BE2C (cell line): ENCODE results near the gene AGAP3.

ENCODE experiments used
- DNase-seq: peaks from one replicate; pipeline ENCODE4 v3.0.0-alpha.2; 2020
- H3K27me3 ChIP-seq: fragments of 250-450 bp; sonication (Bioruptor Pico); 2 replicates; pipeline ENCODE4 v1.5.1; 2020; ENCODE audit warnings: mild to moderate bottlenecking
- H3K36me3 ChIP-seq: fragments of 250-450 bp; sonication (Bioruptor Pico); 2 replicates; pipeline ENCODE4 v1.5.1; 2020; ENCODE audit warnings: mild to moderate bottlenecking
- H3K4me1 ChIP-seq: fragments of 250-450 bp; sonication (Bioruptor Pico); 2 replicates; pipeline ENCODE4 v1.5.1; 2020
- H3K4me3 ChIP-seq: 2 replicates; pipeline ENCODE4 v1.5.1; 2011; ENCODE audit warnings: low read depth, low read length
- H3K9me3 ChIP-seq: fragments of 250-450 bp; sonication (Bioruptor Pico); 2 replicates; pipeline ENCODE4 v1.5.1; 2020
- CTCF ChIP-seq: IDR thresholded peaks from 2 replicates; pipeline ENCODE4 v1.5.1; 2012; ENCODE audit warnings: mild to moderate bottlenecking, low read depth, low read length

Gene AGAP3

DNA sequence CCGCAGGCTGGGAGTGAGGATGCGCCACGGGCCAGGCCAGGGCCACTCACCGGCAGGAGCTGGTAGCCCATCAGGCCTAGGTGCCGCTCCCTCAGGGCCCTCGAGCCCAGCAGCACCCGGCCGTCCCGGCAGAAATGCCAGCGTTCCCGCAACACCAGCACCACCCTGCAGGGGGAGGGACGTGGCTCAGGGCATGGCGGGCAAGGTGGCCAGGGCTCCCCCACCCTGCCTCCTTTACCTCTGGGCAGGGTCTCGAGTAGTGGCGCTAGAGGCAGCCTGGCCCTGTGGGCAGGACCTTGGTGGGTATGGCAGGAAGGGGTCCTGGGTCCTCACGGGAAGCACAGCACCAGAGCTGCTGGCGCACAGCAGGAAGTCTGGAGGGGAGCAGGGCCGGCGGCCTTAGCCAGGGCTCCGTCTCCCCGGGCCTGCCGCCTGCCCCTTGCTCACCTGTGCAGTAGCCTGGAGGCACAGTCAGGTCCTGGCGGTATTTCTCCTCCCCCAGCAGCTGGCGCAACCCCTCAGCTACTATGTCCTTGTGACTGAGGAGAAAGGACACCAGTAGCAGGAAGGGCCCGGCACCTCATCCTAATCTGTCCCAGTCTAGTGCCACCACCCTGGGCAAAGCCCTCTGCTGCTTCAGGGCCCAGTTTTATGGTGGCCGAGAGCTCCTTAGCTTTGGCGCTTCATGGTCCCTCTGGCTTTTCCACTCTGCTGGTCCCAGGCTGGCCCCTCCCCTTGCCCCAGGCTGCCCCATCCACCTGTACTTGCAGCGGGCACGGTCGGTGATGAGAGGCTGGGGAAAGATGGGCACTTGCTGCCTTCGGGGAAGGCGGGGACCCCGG is 9.2 kb upstream of the AGAP3 start:
- peak; percentile 76 for DNase-seq
- Histone ChIP-seq H3K27me3 (no peaks in the 10 kb centered on the region), H3K4me1 (peaks cover 32% of the 10 kb centered on the region), H3K36me3 (peaks cover 47% of the 10 kb centered on the region), H3K9me3 (no peaks in the 10 kb centered on the region), H3K4me3 (no peak overlapping the region)
- TF ChIP-seq CTCF = peak; percentile 51

DNA sequence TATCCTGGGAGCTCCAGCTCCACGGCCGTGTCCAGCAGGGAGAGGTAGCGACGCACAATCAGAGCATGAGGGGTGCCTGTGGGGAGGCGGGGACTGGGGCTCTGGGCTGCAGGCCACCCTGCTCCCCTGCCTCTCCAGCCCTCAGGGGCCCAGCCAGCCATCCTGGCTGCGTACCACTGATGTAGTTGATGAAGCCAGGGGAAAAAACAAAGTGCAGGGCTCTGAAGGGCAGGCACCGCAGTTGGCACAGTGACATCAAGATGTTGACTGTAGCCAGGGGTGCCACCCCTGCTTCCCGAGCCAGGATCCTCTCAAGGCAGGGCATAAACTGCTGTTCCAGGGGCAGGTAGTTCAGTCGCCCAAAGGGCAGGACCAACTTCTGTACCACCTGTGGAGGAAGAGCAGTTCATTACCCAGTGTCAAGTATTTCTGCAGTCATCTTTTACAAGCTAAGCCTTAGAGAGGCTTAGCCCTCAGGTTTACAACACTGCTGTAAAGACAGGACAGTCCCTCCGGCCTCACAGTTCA is 8.5 kb upstream of the AGAP3 start:
- H3K36me3 ChIP-seq = peaks cover 40% of the 10 kb centered on the region
- no peaks in the 10 kb centered on the region for H3K9me3 ChIP-seq
- no peak overlapping the region for H3K4me3 ChIP-seq
- no peaks in the 10 kb centered on the region for H3K27me3 ChIP-seq
- no peak for TF ChIP-seq CTCF
- peaks cover 34% of the 10 kb centered on the region for H3K4me1 ChIP-seq
- no peak for DNase-seq

DNA sequence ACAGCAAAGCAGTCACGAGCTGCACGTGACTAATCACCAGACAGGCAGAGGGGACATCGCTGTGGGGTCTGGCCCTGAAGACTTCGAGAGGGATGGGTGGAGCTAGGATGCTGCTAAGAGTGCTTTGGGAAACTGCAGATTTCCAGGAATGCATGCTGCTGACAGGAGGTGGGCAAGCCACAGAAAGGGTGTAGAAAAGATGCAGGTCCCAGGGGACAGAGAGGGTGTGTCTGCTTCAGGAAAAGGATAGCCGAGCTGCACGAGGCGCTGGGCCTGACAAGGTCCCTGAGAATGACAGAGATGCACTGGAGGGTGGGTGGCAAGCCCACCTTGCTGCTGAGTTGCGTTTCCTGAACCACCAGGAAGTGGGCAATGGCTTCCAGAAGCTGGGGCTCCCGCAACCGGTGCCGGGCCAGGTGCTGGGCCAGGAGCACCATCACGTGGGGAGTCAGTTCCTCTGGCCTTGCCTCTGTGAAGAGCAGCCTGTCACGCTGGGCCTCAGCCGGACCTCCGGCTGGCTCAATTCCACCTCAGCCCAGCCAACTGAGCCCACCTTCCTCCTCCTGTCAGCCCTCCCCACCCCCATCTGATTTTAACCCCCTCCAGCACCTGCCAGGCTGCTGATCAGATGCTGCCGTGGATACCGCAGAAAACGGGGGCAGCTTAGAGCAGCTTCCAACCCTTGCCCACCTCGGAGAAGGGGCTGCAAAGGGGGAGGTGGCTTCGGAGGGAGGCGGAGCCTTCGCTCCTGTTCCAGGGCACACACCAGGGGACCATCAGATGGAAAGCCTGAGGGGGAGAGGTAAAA is 7.8 kb upstream of the AGAP3 start:
- no peak for TF ChIP-seq CTCF
- no peaks in the 10 kb centered on the region for H3K9me3 ChIP-seq
- H3K4me3 ChIP-seq = peak overlapping the region; percentile 5; the same call in 1 of the 2 replicates
- peaks cover 36% of the 10 kb centered on the region for H3K36me3 ChIP-seq
- DNase-seq = peak; percentile 81
- peaks cover 34% of the 10 kb centered on the region for H3K4me1 ChIP-seq
- H3K27me3 ChIP-seq = no peaks in the 10 kb centered on the region

DNA sequence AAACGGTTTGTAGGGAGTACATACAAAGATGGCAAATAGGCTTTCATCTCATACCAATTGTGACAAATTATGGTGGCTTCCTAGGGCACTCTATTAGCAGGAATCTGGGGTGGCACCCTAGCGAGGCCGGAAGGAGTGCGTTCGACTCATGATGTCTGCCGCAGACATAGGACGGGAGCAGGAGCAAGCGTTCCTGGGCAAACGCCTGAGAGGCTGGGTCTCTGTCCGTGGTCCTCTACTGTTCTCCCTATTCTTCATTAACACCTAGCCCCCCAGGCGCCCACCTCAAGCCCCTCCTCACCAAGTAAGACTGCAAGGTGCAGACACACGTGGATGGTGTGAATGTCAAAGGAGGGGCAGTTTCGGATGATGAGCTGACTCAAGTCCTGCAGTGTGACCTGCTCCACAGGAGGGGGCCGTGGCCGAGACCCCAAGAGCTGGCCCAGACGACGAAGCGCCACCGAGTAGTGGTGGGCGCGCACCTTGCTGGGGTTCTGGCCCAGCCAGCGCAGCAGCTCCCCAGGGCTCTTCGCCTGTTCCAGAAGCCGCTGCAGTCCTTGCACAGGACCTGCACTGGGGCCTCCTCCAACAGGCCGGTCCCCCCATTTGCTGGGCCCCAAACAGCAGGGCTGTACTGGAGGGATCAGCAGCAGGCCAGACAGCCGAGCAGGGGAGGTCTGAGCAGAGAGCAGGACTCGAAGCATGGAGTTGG is 6.9 kb upstream of the AGAP3 start:
- Histone ChIP-seq H3K4me1 (peaks cover 39% of the 10 kb centered on the region), H3K9me3 (no peaks in the 10 kb centered on the region), H3K4me3 (peak overlapping the region; percentile 92), H3K27me3 (no peaks in the 10 kb centered on the region), H3K36me3 (peaks cover 27% of the 10 kb centered on the region)
- DNase-seq = peak; percentile 6
- TF ChIP-seq CTCF = no peak

DNA sequence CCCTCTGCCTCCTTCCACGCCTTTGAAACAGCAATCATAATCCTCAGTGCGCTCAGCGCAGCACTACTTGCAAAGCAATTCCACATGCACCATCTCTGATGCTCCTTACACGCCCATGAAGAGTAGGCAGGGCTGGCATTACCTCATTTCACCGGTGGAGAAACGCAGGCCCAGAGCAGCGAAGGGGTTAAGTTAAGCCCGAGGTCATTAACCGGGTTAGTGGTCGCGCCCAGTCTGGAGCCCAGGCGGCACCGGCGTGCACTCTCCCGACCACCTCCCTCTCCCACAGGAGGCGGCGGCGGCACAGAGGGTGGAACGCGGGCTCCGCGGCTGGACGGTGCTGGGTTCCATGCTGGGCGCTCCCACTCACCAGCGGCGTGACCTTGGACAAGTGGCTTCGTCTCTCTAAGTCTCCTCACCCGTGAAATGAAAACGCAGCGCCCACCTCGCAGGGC is 6.2 kb upstream of the AGAP3 start:
- no peak for TF ChIP-seq CTCF
- Histone ChIP-seq H3K36me3 (peaks cover 19% of the 10 kb centered on the region), H3K4me1 (peaks cover 42% of the 10 kb centered on the region), H3K9me3 (no peaks in the 10 kb centered on the region), H3K4me3 (peak overlapping the region; percentile 92), H3K27me3 (no peaks in the 10 kb centered on the region)
- DNase-seq = peak; percentile 37
